Measurements from ENCODE around the gene OR13C2. TPM values are rescaled to one million over a fixed set of nuclear protein-coding genes. Genes with fewer than 3 reads are reported as not detected.

OR13C2 gene
- polyA plus RNA-seq, 3 donors, result not detected

DNA sequence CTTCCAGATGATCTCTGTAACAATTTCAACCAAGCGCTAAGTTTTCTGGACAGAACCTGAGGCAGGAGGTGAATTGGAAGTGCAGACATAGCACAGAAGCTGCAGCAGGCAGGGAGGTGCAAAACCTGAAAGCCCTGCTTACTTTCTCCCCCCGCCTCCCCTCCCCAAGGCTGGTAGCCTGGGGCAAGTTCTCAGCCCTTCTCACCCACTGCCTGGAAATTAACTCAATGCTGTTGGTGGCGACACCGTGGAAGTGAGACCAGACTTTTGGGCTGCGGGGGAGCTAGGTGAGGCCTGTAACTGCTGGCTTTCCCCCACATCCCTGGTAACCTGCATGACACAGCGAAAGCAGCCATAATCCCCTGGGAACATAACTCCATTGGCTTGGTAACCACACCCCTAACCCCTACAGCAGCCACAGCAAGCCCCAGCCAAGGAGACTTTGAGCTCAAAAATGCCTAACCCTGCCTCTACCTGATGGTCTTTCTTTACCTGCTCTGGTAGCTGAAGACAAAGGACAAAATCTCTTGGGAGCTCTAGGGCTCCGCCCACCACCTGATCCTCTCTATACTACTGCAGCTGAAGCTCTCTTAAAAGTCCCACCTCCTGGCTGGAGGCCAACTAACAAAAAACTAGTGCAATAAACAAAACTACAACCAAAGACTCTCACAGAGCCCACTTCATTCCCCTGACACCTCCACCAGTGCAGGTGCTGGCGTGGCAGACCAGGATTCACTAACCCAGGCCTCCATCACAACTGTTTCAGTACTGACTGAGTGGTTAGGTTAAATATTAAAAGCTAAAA is 48.4 kb downstream of the OR13C2 start:
- no peak for DNase-seq (ENCODE audit: extremely low read depth in 1 of 11, low read depth in 9 of 11, low spot score in 4 of 11)

GRCh38 chr9:104555521-104555920 is 49.9 kb downstream of the OR13C2 start:
- DNase-seq (ENCODE audit: extremely low read depth in 1 of 11, low read depth in 9 of 11, low spot score in 4 of 11), result no peak

Other genes with a start within 250 kb of the OR13C2 start
- not detected for gene OR13F1, start 101.4 kb downstream of the OR13C2 start, polyA plus RNA-seq (ENCODE audit: insufficient read length in 3 of 3)
- gene OR13C4, start 78.4 kb downstream of the OR13C2 start, polyA plus RNA-seq (ENCODE audit: insufficient read length in 3 of 3), result not detected
- gene OR13C3, start 68.8 kb downstream of the OR13C2 start, polyA plus RNA-seq (ENCODE audit: insufficient read length in 3 of 3), result not detected
- gene OR13C8, start 36.5 kb downstream of the OR13C2 start, polyA plus RNA-seq (ENCODE audit: insufficient read length in 3 of 3), result not detected
- not detected for gene OR13C5, start 6.2 kb downstream of the OR13C2 start, polyA plus RNA-seq (ENCODE audit: insufficient read length in 3 of 3)
- not detected for gene OR13C9, start 12.6 kb upstream of the OR13C2 start, polyA plus RNA-seq (ENCODE audit: insufficient read length in 3 of 3)
- not detected for gene OR13D1, start 88.9 kb upstream of the OR13C2 start, polyA plus RNA-seq (ENCODE audit: insufficient read length in 3 of 3)
- 10 to 100 TPM; 46.8 to 60.2 (median 48.4) TPM for gene NIPSNAP3A, start 142.1 kb upstream of the OR13C2 start, polyA plus RNA-seq (ENCODE audit: insufficient read length in 3 of 3)
- gene NIPSNAP3B, start 158.5 kb upstream of the OR13C2 start, polyA plus RNA-seq (ENCODE audit: insufficient read length in 3 of 3), result 10 to 100 TPM in 2 of 3 donors, 1 to 10 TPM in 1; 9.2 to 16.3 (median 12.6) TPM